ENCODE results near the gene ZDHHC17.
"Not testable (repeated sequence)": the region's sequence is repeated elsewhere in the genome, so short reads cannot be mapped to it uniquely, and the experiment has no call there.

Gene ZDHHC17

GRCh38 chr12:76766161-76766560, 2.2 kb downstream of the ZDHHC17 start:
- no peak for DNase-seq (ENCODE audit: low read depth)

GRCh38 chr12:76768576-76768975, 4.7 kb downstream of the ZDHHC17 start:
- no peak for DNase-seq (ENCODE audit: low read depth)

- DNase-seq (ENCODE audit: low read depth), result no peak
Observed at GRCh38 chr12:76777765-76778216, 13.9 kb downstream of the ZDHHC17 start.

GRCh38 chr12:76778364-76778763, 14.4 kb downstream of the ZDHHC17 start:
- no peak for DNase-seq (ENCODE audit: low read depth)

DNA sequence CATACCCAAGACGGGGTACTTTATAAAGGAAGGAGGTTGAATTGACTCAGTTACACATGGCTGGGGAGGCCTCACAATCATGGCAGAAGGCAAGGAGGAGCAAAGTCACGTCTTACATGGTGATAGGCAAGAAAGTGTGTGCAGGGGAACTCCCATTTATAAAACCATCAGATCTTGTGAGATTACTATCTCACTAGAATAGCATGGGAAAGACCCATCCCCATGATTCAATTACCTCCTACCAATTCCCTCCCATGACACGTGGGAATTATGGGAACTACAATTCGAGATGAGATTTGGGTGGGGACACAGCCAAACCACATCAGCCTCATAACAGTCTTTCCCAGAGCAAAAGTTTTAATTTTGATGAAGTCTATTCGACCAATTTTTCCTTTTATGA, 15.4 kb downstream of the ZDHHC17 start:
- not testable (repeated sequence) for DNase-seq (ENCODE audit: low read depth)

- DNase-seq (ENCODE audit: low read depth), result no peak
Observed at GRCh38 chr12:76781321-76781720, 17.4 kb downstream of the ZDHHC17 start.

GRCh38 chr12:76782526-76782925, 18.6 kb downstream of the ZDHHC17 start:
- DNase-seq (ENCODE audit: low read depth), result no peak

GRCh38 chr12:76784600-76785051, 20.7 kb downstream of the ZDHHC17 start:
- DNase-seq (ENCODE audit: low read depth), result peak; percentile 57

GRCh38 chr12:76785407-76785806, 21.5 kb downstream of the ZDHHC17 start:
- no peak for DNase-seq (ENCODE audit: low read depth)

DNA sequence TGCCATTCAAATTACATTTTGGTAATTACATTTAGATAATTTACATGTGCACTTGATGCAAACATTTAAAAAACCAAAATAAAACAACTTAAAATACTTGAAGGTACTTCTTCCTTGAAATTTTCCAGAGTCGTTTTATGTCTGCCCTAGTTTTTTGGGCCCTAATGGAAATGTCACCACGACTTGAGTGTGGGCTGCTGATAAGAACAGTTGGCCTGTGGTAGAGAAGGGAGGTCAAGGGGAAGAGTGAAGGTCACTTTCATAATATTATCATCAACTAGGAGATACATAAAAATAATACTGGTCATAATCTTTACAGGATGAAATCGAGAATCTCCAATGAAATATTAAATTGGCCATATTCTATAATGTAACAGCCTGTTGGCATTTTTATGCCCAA, 23.1 kb downstream of the ZDHHC17 start:
- no peak for DNase-seq (ENCODE audit: low read depth)

GRCh38 chr12:76787689-76788088, 23.8 kb downstream of the ZDHHC17 start:
- DNase-seq (ENCODE audit: low read depth), result no peak

GRCh38 chr12:76789335-76790050, 25.6 kb downstream of the ZDHHC17 start:
- no peak for DNase-seq (ENCODE audit: low read depth)

- no peak for DNase-seq (ENCODE audit: low read depth)
Observed at GRCh38 chr12:76790564-76791552, 26.9 kb downstream of the ZDHHC17 start.

DNA sequence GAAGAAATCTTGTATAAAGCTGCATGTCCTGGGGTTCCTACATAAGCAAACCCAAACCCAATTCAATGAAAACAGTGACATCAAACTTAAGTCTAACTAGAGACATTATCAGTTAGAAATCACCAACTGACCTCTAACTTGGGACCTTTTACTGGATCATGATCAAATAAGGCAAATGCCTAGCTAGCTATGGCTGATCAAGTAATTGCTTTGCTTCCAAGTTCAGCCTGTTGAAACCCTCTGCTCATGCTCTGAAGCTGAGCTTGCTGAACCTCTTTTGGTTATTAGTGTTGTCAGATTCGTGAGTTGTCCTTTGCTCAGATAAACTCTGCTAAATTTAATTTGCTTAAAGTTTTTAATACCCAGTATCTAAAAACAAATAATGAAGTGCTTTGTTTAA, 28.9 kb downstream of the ZDHHC17 start:
- DNase-seq (ENCODE audit: low read depth), result no peak

- DNase-seq (ENCODE audit: low read depth), result no peak
Observed at GRCh38 chr12:76798864-76799263, 34.9 kb downstream of the ZDHHC17 start.

GRCh38 chr12:76799362-76799761, 35.4 kb downstream of the ZDHHC17 start:
- DNase-seq (ENCODE audit: low read depth), result no peak

DNA sequence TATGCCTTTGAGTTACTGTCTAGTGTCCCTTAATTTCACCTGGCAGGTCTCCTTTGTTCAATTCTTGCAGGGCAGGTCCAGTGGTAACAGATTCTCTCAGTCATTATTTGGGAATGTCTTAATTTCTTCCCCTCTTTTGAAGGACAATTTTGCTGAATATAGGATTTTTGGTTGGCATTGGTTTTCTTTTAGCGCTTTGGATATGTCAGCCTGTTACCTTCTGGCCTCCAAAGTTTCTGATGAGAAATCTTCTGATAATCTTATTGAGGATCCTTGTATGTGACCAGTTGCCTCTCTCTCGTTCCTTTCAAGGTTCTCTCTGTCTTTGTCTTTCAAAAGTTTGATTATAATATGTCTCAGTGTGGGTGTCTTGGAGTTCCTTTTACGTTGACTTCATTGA, 38.1 kb downstream of the ZDHHC17 start:
- DNase-seq (ENCODE audit: low read depth), result no peak

DNA sequence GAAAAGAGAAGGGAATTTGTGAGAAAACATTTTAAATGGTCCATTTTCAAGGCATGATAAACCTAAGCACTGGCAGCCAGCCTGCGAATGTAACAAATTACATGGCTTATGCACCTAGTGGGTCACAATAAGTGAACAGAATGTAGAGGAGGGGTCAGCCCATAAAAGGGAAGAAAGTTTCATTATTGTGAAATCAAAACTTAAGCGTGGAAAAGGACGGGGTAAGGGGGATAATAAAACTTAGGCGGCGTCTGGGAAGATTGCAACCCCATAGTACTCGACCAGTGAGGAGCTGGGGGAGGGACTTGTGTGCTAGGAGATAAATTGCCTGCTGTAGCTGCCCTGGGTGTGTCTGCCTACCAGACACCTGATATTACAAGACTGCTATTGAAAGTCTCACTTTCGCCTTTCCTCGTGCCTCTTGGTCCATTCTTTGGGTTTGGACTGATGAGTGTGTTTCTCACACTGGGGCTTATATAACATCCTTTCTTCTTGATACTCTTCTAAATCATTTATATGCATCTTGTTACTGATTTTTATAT, 40.6 kb downstream of the ZDHHC17 start:
- no peak for DNase-seq (ENCODE audit: low read depth)

DNA sequence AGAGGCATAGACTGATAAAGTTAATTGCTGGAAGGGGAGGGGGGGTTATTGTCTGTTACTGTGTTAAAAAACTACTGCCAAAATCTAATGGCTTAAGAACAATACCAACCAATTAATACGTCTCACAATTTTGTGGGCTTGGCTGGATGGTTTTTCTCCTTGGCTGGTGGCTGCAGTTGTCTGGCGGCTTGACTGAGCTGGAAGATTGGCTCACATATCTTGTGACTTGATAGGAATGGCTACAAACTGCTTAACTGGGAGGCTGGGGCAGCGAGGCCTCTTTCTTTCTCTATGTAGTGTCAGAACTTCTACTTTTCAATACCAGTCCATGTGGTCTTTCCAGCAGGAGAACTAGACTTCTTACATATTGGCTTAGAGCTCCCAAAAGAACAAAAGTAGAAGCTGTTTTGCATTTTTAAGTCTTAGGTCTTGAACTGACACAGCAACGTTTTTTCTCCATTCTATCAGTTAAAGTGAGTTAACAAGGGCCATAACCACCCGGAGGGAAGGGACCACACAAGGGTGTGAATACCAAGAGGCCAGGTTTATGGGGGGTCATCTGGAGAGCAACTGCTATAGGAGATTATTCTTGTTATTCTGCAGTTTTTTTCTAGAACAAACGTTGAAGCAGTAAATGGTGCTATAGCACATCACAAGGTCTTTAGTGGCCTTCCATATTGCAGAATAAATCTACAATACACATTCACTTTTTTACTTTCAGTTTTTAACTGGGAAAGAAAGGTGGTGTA, 46.9 kb downstream of the ZDHHC17 start:
- DNase-seq (ENCODE audit: low read depth), result no peak

- no peak for DNase-seq (ENCODE audit: low read depth)
Observed at GRCh38 chr12:76811976-76812375, 48.1 kb downstream of the ZDHHC17 start.

GRCh38 chr12:76813265-76813664, 49.4 kb downstream of the ZDHHC17 start:
- DNase-seq (ENCODE audit: low read depth), result no peak

GRCh38 chr12:76813972-76814371, 50.1 kb downstream of the ZDHHC17 start:
- no peak for DNase-seq (ENCODE audit: low read depth)
